HG03442 (cell line): ENCODE data around the gene KIAA1549.
"Not testable (repeated sequence)": the region's sequence is repeated elsewhere in the genome, so short reads cannot be mapped to it uniquely, and the experiment has no call there.

ENCODE experiments used
- ATAC-seq: cut with Tn5 transposase; IDR thresholded peaks from one replicate; pipeline ENCODE4 v1.9.1; 2021; ENCODE audit warnings: mild to moderate bottlenecking, moderate library complexity; ENCODE audit not compliant: unreplicated experiment

The KIAA1549 gene

GRCh38 chr7:138981332-138982203 is at the start of gene KIAA1549:
KIAA1549 (minus strand) TSS chr7:138981389; CDS start chr7:138981269, 120 bp downstream.
- ATAC-seq, result peak; percentile 76

- ATAC-seq, result no peak
These were observed 48.2 kb upstream of the KIAA1549 start for GRCh38 chr7:139029353-139029752.

GRCh38 chr7:139026551-139026950 is 45.4 kb upstream of the KIAA1549 start:
- ATAC-seq, result no peak

- not testable (repeated sequence) for ATAC-seq
These were observed 44.7 kb upstream of the KIAA1549 start for GRCh38 chr7:139025861-139026260.

GRCh38 chr7:139023076-139023475 is 41.9 kb upstream of the KIAA1549 start:
- no peak for ATAC-seq

GRCh38 chr7:139022286-139022685 is 41.1 kb upstream of the KIAA1549 start:
- ATAC-seq, result no peak

GRCh38 chr7:139018910-139019309 is 37.7 kb upstream of the KIAA1549 start:
- no peak for ATAC-seq

GRCh38 chr7:139016931-139017511 is 35.8 kb upstream of the KIAA1549 start:
- peak; percentile 93 for ATAC-seq

- ATAC-seq, result no peak
These were observed 30.2 kb upstream of the KIAA1549 start for GRCh38 chr7:139011373-139011772.

- no peak for ATAC-seq
These were observed 23.3 kb upstream of the KIAA1549 start for GRCh38 chr7:139004321-139005090.

GRCh38 chr7:138999414-138999813 is 18.2 kb upstream of the KIAA1549 start:
- no peak for ATAC-seq

GRCh38 chr7:138992052-138992531 is 10.9 kb upstream of the KIAA1549 start:
- no peak for ATAC-seq

- ATAC-seq, result no peak
These were observed 6.5 kb upstream of the KIAA1549 start for GRCh38 chr7:138987686-138988085.

- ATAC-seq, result no peak
These were observed 1.0 kb upstream of the KIAA1549 start for GRCh38 chr7:138982204-138982623.

- ATAC-seq, result peak; percentile 20
These were observed 462 bp downstream of the KIAA1549 start for GRCh38 chr7:138980563-138981291.

GRCh38 chr7:138979988-138980562 is 1.1 kb downstream of the KIAA1549 start:
- ATAC-seq, result no peak

- peak; percentile 42 for ATAC-seq
These were observed 1.8 kb downstream of the KIAA1549 start for GRCh38 chr7:138979226-138979979.

- no peak for ATAC-seq
These were observed 2.5 kb downstream of the KIAA1549 start for GRCh38 chr7:138978541-138979184.

GRCh38 chr7:138976161-138976560 is 5.0 kb downstream of the KIAA1549 start:
- not testable (repeated sequence) for ATAC-seq
